H1 (cell line): ENCODE data around the gene ARHGAP6. TPM values are rescaled to one million over a fixed set of nuclear protein-coding genes. Genes with fewer than 3 reads are reported as not detected.

Experiments
- CTCF ChIA-PET: fragments of 300-600 bp; sonication (Branson Sonifier 250); formaldehyde crosslinking; loops from one replicate; lab custom pipeline; 2021; ENCODE audit not compliant: partially characterized antibody; lab: Charles Lee
- POLR2A ChIA-PET: fragments of 300-600 bp; sonication (Branson Sonifier 250); formaldehyde crosslinking; loops from one replicate; lab custom pipeline; 2021; ENCODE audit warnings: inconsistent platforms; ENCODE audit not compliant: partially characterized antibody; lab: Charles Lee
- DNase-seq, 2 experiments: peaks; one replicate each; pipeline versions ENCODE4 v3.0.0 to v3.0.0-alpha.2; 2010 to 2022; ENCODE audit warnings: low spot score in 2 of 2, low read depth in 1 of 2, mixed read lengths in 1 of 2
- FAIRE-seq: peaks from 2 replicates; lab custom pipeline; 2011; peaks lifted over from hg19 to GRCh38; lab: Jason Lieb, UNC
- H2AFZ ChIP-seq: 2 replicates; pipeline ENCODE4 v1.8.1; 2012; ENCODE audit warnings: low read length, inconsistent platforms
- H2AK5ac ChIP-seq: 2 replicates; pipeline ENCODE4 v1.6.1; 2013; ENCODE audit warnings: low read depth, low read length
- H2BK120ac ChIP-seq: replicated peaks from 2 replicates; pipeline ENCODE3; 2013; ENCODE audit warnings: low read depth, low read length, inconsistent platforms
- H2BK12ac ChIP-seq: 2 replicates; pipeline ENCODE4 v1.6.1; 2013; ENCODE audit warnings: low read depth, low read length
- H2BK15ac ChIP-seq: 2 replicates; pipeline ENCODE4 v1.6.1; 2013; ENCODE audit warnings: low read length
- H2BK20ac ChIP-seq: 2 replicates; pipeline ENCODE4 v1.6.1; 2013; ENCODE audit warnings: low read length
- H2BK5ac ChIP-seq: 2 replicates; pipeline ENCODE4 v1.6.1; 2013; ENCODE audit warnings: low read depth, low read length
- H3K14ac ChIP-seq: 2 replicates; pipeline ENCODE4 v1.6.1; 2013; ENCODE audit warnings: inconsistent platforms; ENCODE audit not compliant: insufficient read length
- H3K18ac ChIP-seq: 2 replicates; pipeline ENCODE4 v1.6.1; 2013; ENCODE audit warnings: low read length; ENCODE audit errors: extremely low read depth
- H3K23ac ChIP-seq: 2 replicates; pipeline ENCODE4 v1.6.1; 2013; ENCODE audit warnings: inconsistent platforms; ENCODE audit not compliant: insufficient read length
- H3K23me2 ChIP-seq: 2 replicates; pipeline ENCODE4 v1.6.1; 2013; ENCODE audit warnings: low read depth, low read length
- H3K27ac ChIP-seq: 2 replicates; pipeline ENCODE4 v1.6.1; 2011; ENCODE audit warnings: low read depth, low read length, inconsistent platforms
- H3K27me3 ChIP-seq, 4 experiments: replicated peaks in 1 of 4; 1 replicate in 1 of 4; 2 replicates in 3 of 4; pipeline versions ENCODE4 v1.6.1 to v1.8.1; 2011 to 2013; ENCODE audit warnings: low read length in 3 of 4, mild to moderate bottlenecking in 3 of 4, inconsistent platforms in 2 of 4, mixed read lengths in 2 of 4, moderate library complexity in 1 of 4; ENCODE audit not compliant: control insufficient read depth in 3 of 4, insufficient read depth in 3 of 4; ENCODE audit errors: extremely low read depth in 1 of 4
- H3K36me3 ChIP-seq, 4 experiments: 2 replicates each; pipeline versions ENCODE4 v1.6.1 to v1.8.1; 2011 to 2013; ENCODE audit warnings: mild to moderate bottlenecking in 4 of 4, low read length in 3 of 4, moderate library complexity in 2 of 4, control low read depth in 1 of 4, inconsistent platforms in 1 of 4; ENCODE audit not compliant: insufficient read depth in 4 of 4, control insufficient read depth in 2 of 4
- H3K4ac ChIP-seq: replicated peaks from 2 replicates; pipeline ENCODE3; 2013; ENCODE audit warnings: low read length, low read depth, mixed read lengths, inconsistent platforms; ENCODE audit not compliant: insufficient read length
- H3K4me1 ChIP-seq, 4 experiments: replicated peaks in 1 of 4; 1 replicate in 1 of 4; 2 replicates in 3 of 4; pipeline versions ENCODE4 v1.6.1 to v1.8.1; 2011 to 2013; ENCODE audit warnings: low read length in 3 of 4, inconsistent platforms in 2 of 4, mixed read lengths in 1 of 4; ENCODE audit not compliant: insufficient read depth in 4 of 4, control insufficient read depth in 3 of 4
- H3K4me2 ChIP-seq, 2 experiments: 2 replicates each; pipeline versions ENCODE4 v1.6.1 to v1.8.1; 2011 to 2013; ENCODE audit warnings: low read depth in 2 of 2, low read length in 2 of 2, control low read depth in 1 of 2, inconsistent platforms in 1 of 2, mild to moderate bottlenecking in 1 of 2; ENCODE audit not compliant: insufficient read depth in 1 of 2
- H3K4me3 ChIP-seq, 4 experiments: fragments of 200-600, 300-600 bp in 1 of 4; sonication (generic), shearing (Covaris generic), sonication (Bioruptor Twin) in 1 of 4; 2 replicates each; pipeline versions ENCODE4 v1.5.1 to v1.8.1; 2011 to 2016; ENCODE audit warnings: low read length in 4 of 4, low read depth in 3 of 4, control low read depth in 2 of 4, inconsistent platforms in 2 of 4, mild to moderate bottlenecking in 2 of 4, mixed read lengths in 1 of 4, moderate library complexity in 1 of 4; ENCODE audit not compliant: insufficient read depth in 2 of 4; ENCODE audit errors: extremely low read depth in 1 of 4
- H3K56ac ChIP-seq: replicated peaks from 2 replicates; pipeline ENCODE3; 2013; ENCODE audit warnings: low read depth, mild to moderate bottlenecking, mixed read lengths, low read length, inconsistent platforms; ENCODE audit not compliant: insufficient read length
- H3K79me1 ChIP-seq: 2 replicates; pipeline ENCODE4 v1.6.1; 2013; ENCODE audit warnings: low read depth, low read length, control low read depth
- H3K79me2 ChIP-seq, 2 experiments: 2 replicates each; pipeline versions ENCODE4 v1.6.1 to v1.8.1; 2012 to 2013; ENCODE audit warnings: low read length in 2 of 2, mild to moderate bottlenecking in 2 of 2, inconsistent platforms in 1 of 2; ENCODE audit not compliant: insufficient read depth in 2 of 2, control insufficient read depth in 1 of 2
- H3K9ac ChIP-seq, 4 experiments: replicated peaks in 1 of 4; 1 replicate in 1 of 4; 2 replicates in 3 of 4; pipeline versions ENCODE4 v1.6.1 to v1.8.1; 2011 to 2013; ENCODE audit warnings: low read depth in 3 of 4, low read length in 3 of 4, control low read depth in 2 of 4, mild to moderate bottlenecking in 2 of 4, moderate library complexity in 2 of 4, inconsistent platforms in 1 of 4; ENCODE audit errors: extremely low read depth in 1 of 4
- H3K9me3 ChIP-seq, 2 experiments: 2 replicates each; pipeline versions ENCODE4 v1.6.1 to v1.8.1; 2012 to 2013; ENCODE audit warnings: mild to moderate bottlenecking in 2 of 2, moderate library complexity in 2 of 2, control low read depth in 1 of 2, inconsistent platforms in 1 of 2, low read depth in 1 of 2, low read length in 1 of 2, mixed read lengths in 1 of 2; ENCODE audit not compliant: insufficient read depth in 2 of 2
- H4K20me1 ChIP-seq, 2 experiments: replicated peaks in 1 of 2; 2 replicates each; pipeline versions ENCODE3 to v1.8.1; 2011 to 2013; ENCODE audit warnings: inconsistent platforms in 2 of 2, low read length in 2 of 2, mild to moderate bottlenecking in 1 of 2; ENCODE audit not compliant: insufficient read depth in 2 of 2, control insufficient read depth in 1 of 2
- H4K5ac ChIP-seq: 2 replicates; pipeline ENCODE4 v1.6.1; 2013; ENCODE audit warnings: low read length, low read depth, mixed read lengths, inconsistent platforms; ENCODE audit not compliant: insufficient read length
- H4K8ac ChIP-seq: 2 replicates; pipeline ENCODE4 v1.8.0; 2013; ENCODE audit warnings: mild to moderate bottlenecking, moderate library complexity, low read length, inconsistent platforms; ENCODE audit not compliant: insufficient read depth; ENCODE audit errors: extremely low read depth
- H4K91ac ChIP-seq: replicated peaks from 2 replicates; pipeline ENCODE3; 2013; ENCODE audit warnings: low read length, mixed read lengths, inconsistent platforms; ENCODE audit not compliant: insufficient read length
- BACH1 ChIP-seq: IDR thresholded peaks from 2 replicates; pipeline ENCODE4 v1.6.1; 2012; ENCODE audit warnings: low read length, improper control_type of control experiment
- CBX8 ChIP-seq: fragments of 300-800, 300-1000 bp; sonication (generic); IDR thresholded peaks from 2 replicates; pipeline ENCODE4 v1.7.1; 2016; ENCODE audit warnings: low read depth, low read length, borderline replicate concordance
- CREB1 ChIP-seq: IDR thresholded peaks from 2 replicates; pipeline ENCODE4 v1.6.1; 2012; ENCODE audit warnings: inconsistent platforms
- GABPA ChIP-seq: IDR thresholded peaks from 2 replicates; pipeline ENCODE4 v1.6.1; 2011; ENCODE audit warnings: mild to moderate bottlenecking, low read length, moderate library complexity, borderline replicate concordance; ENCODE audit not compliant: insufficient read depth
- PHF8 ChIP-seq: fragments of 200-600 bp; sonication (generic); conservative IDR thresholded peaks from 2 replicates; pipeline ENCODE4 v1.7.1; 2012; ENCODE audit warnings: low read depth, mild to moderate bottlenecking, inconsistent platforms, low read length, moderate library complexity
- SP2 ChIP-seq: IDR thresholded peaks from 2 replicates; pipeline ENCODE4 v1.6.1; 2012; ENCODE audit warnings: mild to moderate bottlenecking, low read length, inconsistent platforms
- SRF ChIP-seq: IDR thresholded peaks from 2 replicates; pipeline ENCODE4 v1.6.1; 2011; ENCODE audit warnings: mild to moderate bottlenecking, low read depth, low read length, moderate library complexity
- YY1 ChIP-seq: IDR thresholded peaks from 2 replicates; pipeline ENCODE4 v1.6.1; 2011; ENCODE audit warnings: low read depth, mild to moderate bottlenecking, low read length
- WGBS, 2 experiments: shearing (Covaris generic) in 1 of 2; methylation state at CpG; one replicate each; pipeline versions ENCODE4 v1.1.6 to v1.1.7; 2013 to 2015; ENCODE audit warnings: low lambda C conversion rate in 2 of 2, mixed read lengths in 2 of 2, inconsistent platforms in 1 of 2, low coverage in 1 of 2, missing lambda C conversion rate in 1 of 2; ENCODE audit not compliant: insufficient replicate concordance in 2 of 2, insufficient coverage in 1 of 2, insufficient read length in 1 of 2; ENCODE audit errors: extremely low coverage in 1 of 2, missing lambda C conversion rate in 1 of 2; 5-methylcytosine and 5-hydroxymethylcytosine counted together
- polyA plus RNA-seq, 7 experiments: library from polyadenylated mRNA; depleted of rRNA in 3 of 7; stranded (reverse) in 5 of 7; unstranded in 2 of 7; fragments of >200 nt in 5 of 7; fragments of 200-250 nt in 2 of 7; gene quantifications; 1 replicate in 5 of 7; 2 replicates in 1 of 7; 4 replicates in 1 of 7; pipeline versions ENCODE4 v1.2.1 to v1.2.3, GENCODE V29; 2011 to 2013; ENCODE audit warnings: missing spikeins in 2 of 7, mixed read lengths in 2 of 7
- total RNA-seq: library from RNA; stranded (reverse); fragmentation: NEBNext Ultra II Directional; extraction: Animal tissue kit (Norgen Biotek cat#: 25700); gene quantifications from 2 replicates; pipeline ENCODE4 v1.2.1, GENCODE V29; 2021
- TF ChIP-seq, protein P1 (sequence below), 3 experiments: IDR thresholded peaks; 1 replicate in 2 of 3; 2 replicates in 1 of 3; pipeline versions ENCODE4 v1.5.1 to v1.6.1; 2011; ENCODE audit warnings: low read length in 3 of 3, mild to moderate bottlenecking in 3 of 3, inconsistent platforms in 2 of 3, low read depth in 1 of 3, moderate library complexity in 1 of 3; ENCODE audit not compliant: insufficient read depth in 1 of 3; ENCODE audit errors: control extremely low read depth in 1 of 3
- TF ChIP-seq, protein P2 (sequence below): IDR thresholded peaks from 2 replicates; pipeline ENCODE4 v1.6.1; 2012; ENCODE audit warnings: inconsistent platforms

The ARHGAP6 gene
- total and polyA plus RNA-seq, 2 of the 8 experiments (the other 6 are each of a cell fraction or from before 2014, with no cell fraction given) = 0.35 to 0.82 TPM

DNA sequence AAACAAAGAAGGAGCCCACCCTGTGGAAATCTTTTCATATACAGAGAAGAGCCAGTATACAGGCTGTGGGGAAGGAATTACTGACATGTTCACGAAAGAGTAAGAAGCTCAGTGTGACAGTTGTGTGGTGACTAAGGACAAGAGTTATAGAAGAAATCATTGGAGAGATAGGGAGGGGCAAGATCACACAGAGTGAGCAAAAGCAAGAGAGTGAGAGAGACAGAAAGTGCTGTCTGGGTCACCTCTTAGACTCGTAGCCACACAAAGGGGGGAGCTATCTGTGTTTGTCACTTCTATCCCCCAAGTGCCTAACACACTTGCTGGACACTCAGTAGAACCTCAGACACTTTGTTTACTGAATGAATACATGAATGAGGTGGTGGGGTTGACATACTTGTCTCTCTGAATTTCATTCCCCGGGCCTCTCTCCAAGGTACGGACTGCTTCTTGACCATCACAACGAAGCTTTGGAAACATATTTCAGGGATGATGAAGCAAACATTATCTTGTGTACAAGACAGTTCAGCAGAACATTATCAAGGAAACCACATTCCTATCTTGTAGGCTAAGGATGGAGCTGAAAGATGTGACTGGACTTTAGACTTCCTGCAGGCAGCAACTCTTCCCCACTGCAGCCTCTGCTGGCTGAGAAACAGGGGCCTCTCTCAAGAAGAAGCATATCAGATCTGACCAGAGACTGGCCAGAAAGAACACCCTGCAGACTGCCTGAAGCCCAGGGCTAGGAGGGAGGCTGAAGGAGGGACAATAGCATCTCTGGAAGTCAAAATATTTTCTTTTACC, 204.3 kb downstream of the ARHGAP6 start:
- FAIRE-seq = no peak
- CTCF ChIA-PET = interaction anchor here (0.8 to 2.1 kb wide), 8 partner anchors 9 to 325 kb away, joined by 3 to 9 read pairs (median 4); no protein-coding TSS in a partner anchor

More for the DNA sequence above, 204.3 kb downstream of the ARHGAP6 start:
- no peak overlapping the region for H3K27ac ChIP-seq
- H3K79me1 ChIP-seq = no peaks in the 10 kb centered on the region
- no peak overlapping the region for H2AFZ ChIP-seq
- H2BK12ac ChIP-seq = no peak overlapping the region
- H3K36me3 ChIP-seq = no peaks in the 10 kb centered on the region
- H3K23me2 ChIP-seq = no peaks in the 10 kb centered on the region
- H3K79me2 ChIP-seq = no peaks in the 10 kb centered on the region
- no peak overlapping the region for H3K4me2 ChIP-seq
- WGBS, 2 experiments = 87% methylated on average over 3 of the region's 5 CpGs; no CpG with 5 or more reads in 1 of the 2 experiments
- no peak for DNase-seq
- H2BK20ac ChIP-seq = no peak overlapping the region
- H3K4me3 ChIP-seq = no peak overlapping the region
- H3K27me3 ChIP-seq = no peaks in the 10 kb centered on the region
- no peak overlapping the region for H3K9ac ChIP-seq
- H2BK5ac ChIP-seq = no peak overlapping the region
- no peak overlapping the region for H4K5ac ChIP-seq
- no peak overlapping the region for H4K91ac ChIP-seq
- H4K8ac ChIP-seq = no peak overlapping the region
- H3K4ac ChIP-seq = no peak overlapping the region
- no peak overlapping the region for H3K14ac ChIP-seq
- H2AK5ac ChIP-seq = no peak overlapping the region
- no peaks in the 10 kb centered on the region for H3K9me3 ChIP-seq
- H3K4me1 ChIP-seq = no peaks in the 10 kb centered on the region
- no peaks in the 10 kb centered on the region for H4K20me1 ChIP-seq
- no peak overlapping the region for H2BK15ac ChIP-seq
- H2BK120ac ChIP-seq = no peak overlapping the region
- no peak overlapping the region for H3K56ac ChIP-seq
- H3K23ac ChIP-seq = no peak overlapping the region
- TF ChIP-seq GABPA = no peak
- TF ChIP-seq, protein P1, sequence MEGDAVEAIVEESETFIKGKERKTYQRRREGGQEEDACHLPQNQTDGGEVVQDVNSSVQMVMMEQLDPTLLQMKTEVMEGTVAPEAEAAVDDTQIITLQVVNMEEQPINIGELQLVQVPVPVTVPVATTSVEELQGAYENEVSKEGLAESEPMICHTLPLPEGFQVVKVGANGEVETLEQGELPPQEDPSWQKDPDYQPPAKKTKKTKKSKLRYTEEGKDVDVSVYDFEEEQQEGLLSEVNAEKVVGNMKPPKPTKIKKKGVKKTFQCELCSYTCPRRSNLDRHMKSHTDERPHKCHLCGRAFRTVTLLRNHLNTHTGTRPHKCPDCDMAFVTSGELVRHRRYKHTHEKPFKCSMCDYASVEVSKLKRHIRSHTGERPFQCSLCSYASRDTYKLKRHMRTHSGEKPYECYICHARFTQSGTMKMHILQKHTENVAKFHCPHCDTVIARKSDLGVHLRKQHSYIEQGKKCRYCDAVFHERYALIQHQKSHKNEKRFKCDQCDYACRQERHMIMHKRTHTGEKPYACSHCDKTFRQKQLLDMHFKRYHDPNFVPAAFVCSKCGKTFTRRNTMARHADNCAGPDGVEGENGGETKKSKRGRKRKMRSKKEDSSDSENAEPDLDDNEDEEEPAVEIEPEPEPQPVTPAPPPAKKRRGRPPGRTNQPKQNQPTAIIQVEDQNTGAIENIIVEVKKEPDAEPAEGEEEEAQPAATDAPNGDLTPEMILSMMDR (IDR thresholded peaks at IDR 0.05; ENCODE audit: control extremely low read depth in 1 of 3, insufficient read depth in 1 of 3, low read depth in 1 of 3, low read length in 3 of 3) = no peak
- no peak for TF ChIP-seq CREB1
- TF ChIP-seq SRF = no peak
- TF ChIP-seq, protein P2, sequence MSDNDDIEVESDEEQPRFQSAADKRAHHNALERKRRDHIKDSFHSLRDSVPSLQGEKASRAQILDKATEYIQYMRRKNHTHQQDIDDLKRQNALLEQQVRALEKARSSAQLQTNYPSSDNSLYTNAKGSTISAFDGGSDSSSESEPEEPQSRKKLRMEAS = no peak
- no peak for TF ChIP-seq YY1
- no peak for TF ChIP-seq SP2
- TF ChIP-seq PHF8 = no peak
- no peak for TF ChIP-seq CBX8
- no peak for TF ChIP-seq BACH1
- POLR2A ChIA-PET = no interaction called here
- H3K18ac ChIP-seq = no peak overlapping the region
